ENCODE data around the gene ZNF609.

- TF ChIP-seq EZH2 (IDR thresholded peaks at IDR 0.05) (no peak), POLR2AphosphoS5 (IDR thresholded peaks at IDR 0.05; ENCODE audit: borderline replicate concordance, low read depth, low read length) (no peak), FOXP2 (optimal IDR thresholded peaks at IDR 0.05; ENCODE audit: control extremely low read depth, extremely low read length, insufficient read depth) (no peak)
Measured at GRCh38 chr15:64589435-64590084, 129.2 kb downstream of the ZNF609 start.

Measured in SK-N-MC (cell line).